ENCODE measurements around the gene NUAK2.

Gene NUAK2

GRCh38 chr1:205276689-205277065 is 44.9 kb downstream of the NUAK2 start:
- Histone ChIP-seq H3K9me3 (ENCODE audit: low read length) (no peaks in the 10 kb centered on the region), H3K36me3 (ENCODE audit: insufficient read depth, low read length) (no peaks in the 10 kb centered on the region), H3K4me3 (ENCODE audit: low read length) (no peak overlapping the region), H3K27me3 (ENCODE audit: insufficient read depth, low read length) (no peaks in the 10 kb centered on the region), H3K4me1 (ENCODE audit: insufficient read depth, low read length) (peaks cover 29% of the 10 kb centered on the region), H2AFZ (ENCODE audit: low read depth, low read length) (no peak overlapping the region)

GRCh38 chr1:205275916-205276688 is 45.4 kb downstream of the NUAK2 start:
- H3K4me3 ChIP-seq (ENCODE audit: low read length), result no peak overlapping the region
- no peak overlapping the region for H2AFZ ChIP-seq (ENCODE audit: low read depth, low read length)
- H3K27me3 ChIP-seq (ENCODE audit: insufficient read depth, low read length), result no peaks in the 10 kb centered on the region
- H3K9me3 ChIP-seq (ENCODE audit: low read length), result no peaks in the 10 kb centered on the region
- H3K36me3 ChIP-seq (ENCODE audit: insufficient read depth, low read length), result no peaks in the 10 kb centered on the region
- H3K4me1 ChIP-seq (ENCODE audit: insufficient read depth, low read length), result peaks cover 29% of the 10 kb centered on the region

GRCh38 chr1:205275133-205275532 is 46.4 kb downstream of the NUAK2 start:
- Histone ChIP-seq H3K27me3 (ENCODE audit: insufficient read depth, low read length) (no peaks in the 10 kb centered on the region), H3K4me3 (ENCODE audit: low read length) (no peak overlapping the region)

GRCh38 chr1:205274041-205274691 is 47.4 kb downstream of the NUAK2 start:
- H2AFZ ChIP-seq (ENCODE audit: low read depth, low read length), result no peak overlapping the region
- H3K4me3 ChIP-seq (ENCODE audit: low read length), result no peak overlapping the region

More at GRCh38 chr1:205275133-205275532, 46.4 kb downstream of the NUAK2 start:
- H3K36me3 ChIP-seq (ENCODE audit: insufficient read depth, low read length), result no peaks in the 10 kb centered on the region
- H3K9me3 ChIP-seq (ENCODE audit: low read length), result no peaks in the 10 kb centered on the region
- H3K4me1 ChIP-seq (ENCODE audit: insufficient read depth, low read length), result peaks cover 29% of the 10 kb centered on the region
- no peak overlapping the region for H2AFZ ChIP-seq (ENCODE audit: low read depth, low read length)

GRCh38 chr1:205273551-205273982 is 48.0 kb downstream of the NUAK2 start:
- Histone ChIP-seq H3K27me3 (ENCODE audit: insufficient read depth, low read length) (no peaks in the 10 kb centered on the region), H3K36me3 (ENCODE audit: insufficient read depth, low read length) (no peaks in the 10 kb centered on the region), H3K4me1 (ENCODE audit: insufficient read depth, low read length) (peaks cover 29% of the 10 kb centered on the region)

More at GRCh38 chr1:205274041-205274691, 47.4 kb downstream of the NUAK2 start:
- H3K36me3 ChIP-seq (ENCODE audit: insufficient read depth, low read length), result no peaks in the 10 kb centered on the region
- no peaks in the 10 kb centered on the region for H3K9me3 ChIP-seq (ENCODE audit: low read length)
- peaks cover 29% of the 10 kb centered on the region for H3K4me1 ChIP-seq (ENCODE audit: insufficient read depth, low read length)
- H3K27me3 ChIP-seq (ENCODE audit: insufficient read depth, low read length), result no peaks in the 10 kb centered on the region

GRCh38 chr1:205272536-205272935 is 49.0 kb downstream of the NUAK2 start:
- H3K27me3 ChIP-seq (ENCODE audit: insufficient read depth, low read length), result no peaks in the 10 kb centered on the region
- no peaks in the 10 kb centered on the region for H3K36me3 ChIP-seq (ENCODE audit: insufficient read depth, low read length)
- no peak overlapping the region for H3K4me3 ChIP-seq (ENCODE audit: low read length)
- H3K9me3 ChIP-seq (ENCODE audit: low read length), result no peaks in the 10 kb centered on the region
- no peak overlapping the region for H2AFZ ChIP-seq (ENCODE audit: low read depth, low read length)
- H3K4me1 ChIP-seq (ENCODE audit: insufficient read depth, low read length), result peaks cover 29% of the 10 kb centered on the region

More at GRCh38 chr1:205273551-205273982, 48.0 kb downstream of the NUAK2 start:
- Histone ChIP-seq H3K9me3 (ENCODE audit: low read length) (no peaks in the 10 kb centered on the region), H3K4me3 (ENCODE audit: low read length) (no peak overlapping the region), H2AFZ (ENCODE audit: low read depth, low read length) (no peak overlapping the region)

GRCh38 chr1:205271745-205272144 is 49.8 kb downstream of the NUAK2 start:
- no peaks in the 10 kb centered on the region for H3K27me3 ChIP-seq (ENCODE audit: insufficient read depth, low read length)
- no peaks in the 10 kb centered on the region for H3K9me3 ChIP-seq (ENCODE audit: low read length)
- no peak overlapping the region for H3K4me3 ChIP-seq (ENCODE audit: low read length)
- H3K36me3 ChIP-seq (ENCODE audit: insufficient read depth, low read length), result no peaks in the 10 kb centered on the region
- H3K4me1 ChIP-seq (ENCODE audit: insufficient read depth, low read length), result peaks cover 29% of the 10 kb centered on the region
- no peak overlapping the region for H2AFZ ChIP-seq (ENCODE audit: low read depth, low read length)

- Histone ChIP-seq H3K36me3 (ENCODE audit: insufficient read depth, low read length) (no peaks in the 10 kb centered on the region), H3K4me1 (ENCODE audit: insufficient read depth, low read length) (peaks cover 29% of the 10 kb centered on the region), H3K4me3 (ENCODE audit: low read length) (no peak overlapping the region), H3K27me3 (ENCODE audit: insufficient read depth, low read length) (no peaks in the 10 kb centered on the region), H3K9me3 (ENCODE audit: low read length) (no peaks in the 10 kb centered on the region), H2AFZ (ENCODE audit: low read depth, low read length) (no peak overlapping the region)
These were observed 50.3 kb downstream of the NUAK2 start for GRCh38 chr1:205271277-205271676.

- Histone ChIP-seq H3K27me3 (ENCODE audit: insufficient read depth, low read length) (no peaks in the 10 kb centered on the region), H3K36me3 (ENCODE audit: insufficient read depth, low read length) (no peaks in the 10 kb centered on the region), H2AFZ (ENCODE audit: low read depth, low read length) (no peak overlapping the region), H3K4me1 (ENCODE audit: insufficient read depth, low read length) (peaks cover 29% of the 10 kb centered on the region), H3K9me3 (ENCODE audit: low read length) (no peaks in the 10 kb centered on the region), H3K4me3 (ENCODE audit: low read length) (no peak overlapping the region)
These were observed 50.8 kb downstream of the NUAK2 start for GRCh38 chr1:205270764-205271163.

- no peak overlapping the region for H2AFZ ChIP-seq (ENCODE audit: low read depth, low read length)
- H3K9me3 ChIP-seq (ENCODE audit: low read length), result no peaks in the 10 kb centered on the region
- no peak overlapping the region for H3K4me3 ChIP-seq (ENCODE audit: low read length)
- H3K36me3 ChIP-seq (ENCODE audit: insufficient read depth, low read length), result no peaks in the 10 kb centered on the region
- H3K27me3 ChIP-seq (ENCODE audit: insufficient read depth, low read length), result no peaks in the 10 kb centered on the region
- H3K4me1 ChIP-seq (ENCODE audit: insufficient read depth, low read length), result peaks cover 27% of the 10 kb centered on the region
These were observed 51.3 kb downstream of the NUAK2 start for GRCh38 chr1:205270271-205270670.

- Histone ChIP-seq H3K4me1 (ENCODE audit: insufficient read depth, low read length) (peaks cover 23% of the 10 kb centered on the region), H3K27me3 (ENCODE audit: insufficient read depth, low read length) (no peaks in the 10 kb centered on the region), H2AFZ (ENCODE audit: low read depth, low read length) (no peak overlapping the region), H3K9me3 (ENCODE audit: low read length) (no peaks in the 10 kb centered on the region), H3K36me3 (ENCODE audit: insufficient read depth, low read length) (no peaks in the 10 kb centered on the region), H3K4me3 (ENCODE audit: low read length) (no peak overlapping the region)
These were observed 51.8 kb downstream of the NUAK2 start for GRCh38 chr1:205269711-205270110.

GRCh38 chr1:205268846-205269680 is 52.5 kb downstream of the NUAK2 start:
- H2AFZ ChIP-seq (ENCODE audit: low read depth, low read length), result no peak overlapping the region
- peaks cover 17% of the 10 kb centered on the region for H3K4me1 ChIP-seq (ENCODE audit: insufficient read depth, low read length)
- H3K36me3 ChIP-seq (ENCODE audit: insufficient read depth, low read length), result no peaks in the 10 kb centered on the region
- H3K27me3 ChIP-seq (ENCODE audit: insufficient read depth, low read length), result no peaks in the 10 kb centered on the region
- H3K9me3 ChIP-seq (ENCODE audit: low read length), result no peaks in the 10 kb centered on the region
- H3K4me3 ChIP-seq (ENCODE audit: low read length), result no peak overlapping the region

Data from neuron (in vitro differentiated cells).